Spleen (tissue), 11 donors: ENCODE measurements around the gene NUP155. TPM values are rescaled to one million over a fixed set of nuclear protein-coding genes. Genes with fewer than 3 reads are reported as not detected.

Source experiments
- DNase-seq: peaks from one replicate; pipeline ENCODE4 v3.0.0-alpha.2; 2020
- H3K27ac ChIP-seq, 8 donors: fragments of 200-600 bp; sonication (generic) in 7 of 8; 1 replicate in 4 of 8; 2 replicates in 4 of 8; pipeline versions ENCODE4 v1.5.0 to v1.8.0; 2016 to 2021; ENCODE audit warnings: inconsistent platforms in 4 of 8, mild to moderate bottlenecking in 4 of 8, moderate library complexity in 1 of 8
- H3K27me3 ChIP-seq, 7 donors: fragments of 200-600 bp; sonication (generic) in 6 of 7; replicated peaks in 1 of 7; 1 replicate in 4 of 7; 2 replicates in 3 of 7; pipeline versions ENCODE4 v1.5.0 to v1.8.0; 2016 to 2021; ENCODE audit warnings: inconsistent platforms in 3 of 7, mild to moderate bottlenecking in 1 of 7
- H3K36me3 ChIP-seq, 6 donors: fragments of 200-600 bp; sonication (generic) in 5 of 6; 1 replicate in 4 of 6; 2 replicates in 2 of 6; pipeline versions ENCODE4 v1.5.0 to v1.8.0; 2016 to 2021; ENCODE audit warnings: inconsistent platforms in 2 of 6
- H3K4me1 ChIP-seq, 6 donors: fragments of 200-600 bp; sonication (generic) in 5 of 6; 1 replicate in 3 of 6; 2 replicates in 3 of 6; pipeline versions ENCODE4 v1.5.0 to v1.8.0; 2016 to 2021; ENCODE audit warnings: inconsistent platforms in 3 of 6
- H3K4me3 ChIP-seq, 8 donors: fragments of 200-600 bp; sonication (generic) in 7 of 8; 1 replicate in 4 of 8; 2 replicates in 4 of 8; pipeline versions ENCODE4 v1.5.0 to v1.8.0; 2016 to 2021; ENCODE audit warnings: inconsistent platforms in 4 of 8, mild to moderate bottlenecking in 4 of 8, moderate library complexity in 2 of 8
- H3K9me3 ChIP-seq, 8 donors: fragments of 200-600 bp; sonication (generic) in 7 of 8; 1 replicate in 4 of 8; 2 replicates in 4 of 8; pipeline versions ENCODE4 v1.5.0 to v1.8.0; 2016 to 2021; ENCODE audit warnings: inconsistent platforms in 4 of 8
- POLR2A ChIP-seq, 3 donors: fragments of 450-650 bp; IDR thresholded peaks; one replicate each; pipeline ENCODE4 v1.5.1; 2017; ENCODE audit warnings: antibody characterized with exemption in 3 of 3, mild to moderate bottlenecking in 1 of 3
- POLR2AphosphoS5 ChIP-seq, 3 donors: sonication (generic); formaldehyde crosslinking; IDR thresholded peaks; one replicate each; pipeline ENCODE4 v1.5.1; 2017; ENCODE audit warnings: antibody characterized with exemption in 3 of 3
- WGBS, 5 donors: extraction: QIAGEN DNeasy Blood & Tissue Kit in 3 of 5; methylation state at CpG; one replicate each; pipeline versions ENCODE4 v1.1.5 to v1.1.7; 2013 to 2018; 5-methylcytosine and 5-hydroxymethylcytosine counted together
- intact Hi-C: fragments of 100-400 bp; cut with DNase I; formaldehyde crosslinking; loops from one replicate; pipeline ENCODE4 v1.15.0; 2023; ENCODE audit warnings: low total_unique reads
- polyA plus RNA-seq, 3 donors: library from polyadenylated mRNA; stranded (reverse); fragments of 200-250 nt; gene quantifications; one replicate each; pipeline ENCODE4 v1.2.1, GENCODE V29; 2013
- total RNA-seq, 7 donors: library from RNA; depleted of rRNA in 3 of 7; stranded (reverse); fragments of >200 nt in 3 of 7; fragmentation: NEBNext Ultra II Directional in 4 of 7; extraction: Animal tissue kit (Norgen Biotek cat#: 25700) in 4 of 7; gene quantifications; one replicate each; pipeline versions ENCODE4 v1.1.0 to v1.2.1, GENCODE V29; 2016 to 2021
- TF ChIP-seq, protein P1 (sequence below), 11 experiments: fragments of 200-600 bp in 7 of 11; fragments of 450-650 bp in 4 of 11; sonication (generic) in 4 of 11; IDR thresholded peaks in 8 of 11; conservative IDR thresholded peaks in 3 of 11; 1 replicate in 7 of 11; 2 replicates in 4 of 11; pipeline versions ENCODE4 v1.4.0 to v1.8.0; 2016 to 2021; ENCODE audit warnings: antibody characterized with exemption in 11 of 11, inconsistent platforms in 4 of 11, mild to moderate bottlenecking in 1 of 11
- donor health status: healthy with polysubstance abuse.
- donor health status: DM: no; HTN: no; CAD: no; lungs with moderate emphysema.
- donor health status: DM: no; HTN: no; CAD: no.
- donor health status: Bipolar disorder and iron deficiency.
- donor health status: healthy.
- donor health status: DM: no; HTN: no; CAD: no.
- donor health status: DM: yes; HTN: yes; CAD: no.

Gene NUP155
- total and polyA plus RNA-seq, 10 donors: 2.9 to 28.8 (median 23.8) TPM

DNA sequence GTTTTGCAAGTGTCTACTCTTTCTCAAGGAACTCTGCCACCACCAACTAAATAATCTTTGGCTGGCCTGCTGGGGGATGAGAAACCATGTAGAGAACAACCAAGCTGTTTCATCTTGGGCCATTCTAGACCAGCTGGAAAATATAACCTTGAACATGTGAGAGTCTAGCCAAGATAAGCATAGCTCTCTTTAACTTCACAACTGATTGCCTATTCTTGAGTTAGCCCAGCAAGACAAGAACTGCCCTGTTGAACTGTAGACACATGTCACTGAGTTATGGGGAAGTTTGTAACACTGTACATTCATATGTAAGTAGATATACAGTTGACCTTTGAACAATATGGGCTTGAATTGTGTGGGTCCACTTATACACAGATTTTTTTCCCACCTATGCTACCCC lies 44.4 kb downstream of the NUP155 start:
- no peaks in the 10 kb centered on the region for H3K9me3 ChIP-seq
- peaks cover 0 to 12% (median 0%) of the 10 kb centered on the region in 6 donors for H3K4me1 ChIP-seq
- H3K27me3 ChIP-seq: no peaks in the 10 kb centered on the region
- DNase-seq: no peak
- no peak overlapping the region for H3K4me3 ChIP-seq
- H3K36me3 ChIP-seq: peaks cover 3 to 100% (median 96%) of the 10 kb centered on the region in 6 donors
- intact Hi-C loops: no loop called here
- H3K27ac ChIP-seq: no peak overlapping the region
- TF ChIP-seq POLR2A (IDR thresholded peaks at IDR 0.05) (no peak), POLR2AphosphoS5 (IDR thresholded peaks at IDR 0.05) (no peak)
- TF ChIP-seq, protein P1, sequence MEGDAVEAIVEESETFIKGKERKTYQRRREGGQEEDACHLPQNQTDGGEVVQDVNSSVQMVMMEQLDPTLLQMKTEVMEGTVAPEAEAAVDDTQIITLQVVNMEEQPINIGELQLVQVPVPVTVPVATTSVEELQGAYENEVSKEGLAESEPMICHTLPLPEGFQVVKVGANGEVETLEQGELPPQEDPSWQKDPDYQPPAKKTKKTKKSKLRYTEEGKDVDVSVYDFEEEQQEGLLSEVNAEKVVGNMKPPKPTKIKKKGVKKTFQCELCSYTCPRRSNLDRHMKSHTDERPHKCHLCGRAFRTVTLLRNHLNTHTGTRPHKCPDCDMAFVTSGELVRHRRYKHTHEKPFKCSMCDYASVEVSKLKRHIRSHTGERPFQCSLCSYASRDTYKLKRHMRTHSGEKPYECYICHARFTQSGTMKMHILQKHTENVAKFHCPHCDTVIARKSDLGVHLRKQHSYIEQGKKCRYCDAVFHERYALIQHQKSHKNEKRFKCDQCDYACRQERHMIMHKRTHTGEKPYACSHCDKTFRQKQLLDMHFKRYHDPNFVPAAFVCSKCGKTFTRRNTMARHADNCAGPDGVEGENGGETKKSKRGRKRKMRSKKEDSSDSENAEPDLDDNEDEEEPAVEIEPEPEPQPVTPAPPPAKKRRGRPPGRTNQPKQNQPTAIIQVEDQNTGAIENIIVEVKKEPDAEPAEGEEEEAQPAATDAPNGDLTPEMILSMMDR (IDR thresholded peaks at IDR 0.05 in 8 of 11, conservative IDR thresholded peaks at IDR 0.05 in 3 of 11): no peak

DNA sequence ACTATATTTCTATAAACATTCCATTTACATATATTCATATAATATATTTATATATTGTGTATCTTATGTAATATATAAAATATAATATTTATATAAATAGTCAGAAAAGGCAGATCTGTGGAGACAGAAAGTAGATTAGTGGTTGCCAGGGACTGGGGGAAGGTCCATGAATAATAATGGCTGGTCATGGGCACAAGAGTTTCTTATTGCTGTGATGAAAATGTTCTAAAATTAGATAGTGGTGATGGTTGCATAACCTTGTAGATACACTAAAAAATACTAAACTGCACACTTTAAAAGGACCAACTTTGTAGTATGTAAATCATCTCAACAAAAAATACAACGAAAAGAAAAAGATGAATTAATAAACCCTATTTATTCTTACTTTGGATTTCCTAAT lies 47.3 kb downstream of the NUP155 start:
- H3K27ac ChIP-seq: no peak overlapping the region
- TF ChIP-seq, protein P1 (IDR thresholded peaks at IDR 0.05 in 8 of 11, conservative IDR thresholded peaks at IDR 0.05 in 3 of 11): no peak
- TF ChIP-seq POLR2AphosphoS5 (IDR thresholded peaks at IDR 0.05): no peak
- no peak for TF ChIP-seq POLR2A (IDR thresholded peaks at IDR 0.05)
- intact Hi-C loops: no loop called here
- H3K27me3 ChIP-seq: no peaks in the 10 kb centered on the region
- no peaks in the 10 kb centered on the region for H3K9me3 ChIP-seq
- 84 to 97% (median 93%) methylated on average over 1 of the region's 1 CpG for WGBS, 5 donors
- peaks cover 3 to 100% (median 88%) of the 10 kb centered on the region in 6 donors for H3K36me3 ChIP-seq
- no peak for DNase-seq
- H3K4me1 ChIP-seq: no peaks in the 10 kb centered on the region
- no peak overlapping the region for H3K4me3 ChIP-seq

DNA sequence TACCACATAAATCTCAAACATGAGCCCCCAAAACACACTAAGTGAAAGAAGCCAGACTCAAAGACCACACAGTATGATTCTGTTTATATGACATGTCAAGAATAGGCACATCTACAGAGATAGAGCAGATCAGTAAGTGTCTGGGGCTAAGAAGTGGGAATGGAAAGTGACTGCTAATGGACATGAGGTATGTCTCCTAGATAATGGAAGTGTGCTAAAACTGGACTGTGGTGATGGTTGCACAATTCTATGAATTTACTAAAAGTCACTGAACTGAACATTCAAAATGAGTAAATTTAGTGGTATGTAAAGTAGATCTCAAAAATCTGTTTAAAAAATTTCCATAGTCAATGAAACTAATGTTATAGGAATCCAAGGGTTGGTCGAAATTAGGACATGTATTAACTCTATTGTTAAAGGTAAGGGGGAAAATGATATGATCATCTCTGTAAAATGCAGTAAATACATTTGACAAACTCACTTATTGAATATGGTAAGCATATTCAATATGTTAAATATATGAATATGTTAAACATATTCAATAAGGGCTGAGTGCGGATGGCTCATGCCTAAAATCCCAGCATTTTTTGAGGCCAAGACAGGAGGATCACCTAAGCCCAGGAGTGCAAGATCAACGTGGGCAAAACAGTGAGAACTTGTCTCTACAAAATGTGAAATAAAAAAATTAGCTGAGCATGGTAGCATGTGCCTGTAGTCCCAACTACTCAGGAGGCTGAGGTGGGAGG lies 51.7 kb downstream of the NUP155 start:
- intact Hi-C loops: loop anchor here (10.0 kb wide), 1 partner anchor 284 kb away; no protein-coding TSS in a partner anchor
- Histone ChIP-seq H3K27me3 (no peaks in the 10 kb centered on the region), H3K36me3 (peaks cover 0 to 100% (median 73%) of the 10 kb centered on the region in 6 donors), H3K4me1 (peaks cover 0 to 19% (median 10%) of the 10 kb centered on the region in 6 donors), H3K4me3 (no peak overlapping the region), H3K9me3 (no peaks in the 10 kb centered on the region), H3K27ac (no peak overlapping the region)
- DNase-seq: no peak
- 95 to 99% (median 95%) methylated on average over 3 of the region's 3 CpGs for WGBS, 5 donors
- TF ChIP-seq POLR2A (IDR thresholded peaks at IDR 0.05): no peak
- no peak for TF ChIP-seq POLR2AphosphoS5 (IDR thresholded peaks at IDR 0.05)
- TF ChIP-seq, protein P1 (IDR thresholded peaks at IDR 0.05 in 8 of 11, conservative IDR thresholded peaks at IDR 0.05 in 3 of 11): no peak

DNA sequence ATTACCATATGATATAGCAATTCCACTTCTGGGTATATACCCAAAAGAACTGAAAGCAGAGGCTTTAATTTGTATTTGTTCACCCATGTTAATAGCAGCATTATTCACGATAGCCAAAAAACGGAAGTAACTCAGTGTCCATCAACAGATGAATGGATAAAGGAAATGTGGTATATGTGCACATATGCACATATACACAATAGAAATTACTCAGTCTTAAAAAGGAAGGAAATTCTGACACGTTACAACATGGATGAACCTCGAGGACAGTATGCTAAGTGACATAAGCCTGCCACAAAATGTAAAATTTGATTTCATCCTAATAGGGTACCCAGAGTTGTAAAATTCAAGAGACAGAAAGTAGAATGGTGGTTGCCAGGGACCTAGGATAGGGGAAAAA lies 54.9 kb downstream of the NUP155 start:
- Histone ChIP-seq H3K9me3 (no peaks in the 10 kb centered on the region), H3K27me3 (no peaks in the 10 kb centered on the region), H3K4me1 (peaks cover 0 to 19% (median 10%) of the 10 kb centered on the region in 6 donors), H3K36me3 (peaks cover 0 to 100% (median 75%) of the 10 kb centered on the region in 6 donors), H3K27ac (no peak overlapping the region), H3K4me3 (no peak overlapping the region)
- TF ChIP-seq POLR2A (IDR thresholded peaks at IDR 0.05) (no peak), POLR2AphosphoS5 (IDR thresholded peaks at IDR 0.05) (no peak)
- no peak for DNase-seq
- intact Hi-C loops: loop anchor here (10.0 kb wide), 1 partner anchor 281 kb away; no protein-coding TSS in a partner anchor
- WGBS, 5 donors: 56 to 84% (median 73%) methylated on average over 4 of the region's 4 CpGs
